ENCODE results near the gene ZNF235. TPM values are rescaled to one million over a fixed set of nuclear protein-coding genes. Genes with fewer than 3 reads are reported as not detected.

Gene ZNF235
- total RNA-seq, 1 donor from 2014 or later: 4.7 TPM

GRCh38 chr19:44303976-44304568 is 753 bp downstream of the ZNF235 start:
- DNase-seq (ENCODE audit: low read depth) (peak; percentile 18), FAIRE-seq (no peak)
- Histone ChIP-seq H3K27me3 (ENCODE audit: control insufficient read depth, insufficient read depth, low read length) (no peaks in the 10 kb centered on the region), H3K36me3 (ENCODE audit: control insufficient read depth, insufficient read depth, low read length) (peaks cover 2% of the 10 kb centered on the region), H3K4me3 (ENCODE audit: low read depth, low read length) (peak overlapping the region; percentile 72)
- TF ChIP-seq CTCF (IDR thresholded peaks at IDR 0.05; ENCODE audit: insufficient read depth, low read length, severe bottlenecking): no peak

GRCh38 chr19:44303320-44303719 is 1.5 kb downstream of the ZNF235 start:
- no peak for TF ChIP-seq CTCF (IDR thresholded peaks at IDR 0.05; ENCODE audit: insufficient read depth, low read length, severe bottlenecking)
- H3K4me3 ChIP-seq (ENCODE audit: low read depth, low read length): no peak overlapping the region
- H3K36me3 ChIP-seq (ENCODE audit: control insufficient read depth, insufficient read depth, low read length): peaks cover 5% of the 10 kb centered on the region
- H3K27me3 ChIP-seq (ENCODE audit: control insufficient read depth, insufficient read depth, low read length): no peaks in the 10 kb centered on the region
- FAIRE-seq (no peak), DNase-seq (ENCODE audit: low read depth) (no peak)

GRCh38 chr19:44284968-44285367 is 19.9 kb downstream of the ZNF235 start:
- DNase-seq (ENCODE audit: low read depth) (no peak), FAIRE-seq (no peak)
- peaks cover 1% of the 10 kb centered on the region for H3K36me3 ChIP-seq (ENCODE audit: control insufficient read depth, insufficient read depth, low read length)
- no peak for TF ChIP-seq CTCF (IDR thresholded peaks at IDR 0.05; ENCODE audit: insufficient read depth, low read length, severe bottlenecking)
- H3K4me3 ChIP-seq (ENCODE audit: low read depth, low read length): no peak overlapping the region
- no peaks in the 10 kb centered on the region for H3K27me3 ChIP-seq (ENCODE audit: control insufficient read depth, insufficient read depth, low read length)

GRCh38 chr19:44282846-44283245 is 22.0 kb downstream of the ZNF235 start:
- Histone ChIP-seq H3K27me3 (ENCODE audit: control insufficient read depth, insufficient read depth, low read length) (no peaks in the 10 kb centered on the region), H3K36me3 (ENCODE audit: control insufficient read depth, insufficient read depth, low read length) (peaks cover 1% of the 10 kb centered on the region), H3K4me3 (ENCODE audit: low read depth, low read length) (no peak overlapping the region)
- TF ChIP-seq CTCF (IDR thresholded peaks at IDR 0.05; ENCODE audit: insufficient read depth, low read length, severe bottlenecking): no peak
- DNase-seq (ENCODE audit: low read depth) (peak; percentile 79), FAIRE-seq (no peak)

- Histone ChIP-seq H3K36me3 (ENCODE audit: control insufficient read depth, insufficient read depth, low read length) (peaks cover 1% of the 10 kb centered on the region), H3K27me3 (ENCODE audit: control insufficient read depth, insufficient read depth, low read length) (no peaks in the 10 kb centered on the region), H3K4me3 (ENCODE audit: low read depth, low read length) (no peak overlapping the region)
- TF ChIP-seq CTCF (IDR thresholded peaks at IDR 0.05; ENCODE audit: insufficient read depth, low read length, severe bottlenecking): no peak
- no peak for FAIRE-seq
- DNase-seq (ENCODE audit: low read depth): no peak
Observed at GRCh38 chr19:44280916-44281315, 23.9 kb downstream of the ZNF235 start.

- H3K36me3 ChIP-seq (ENCODE audit: control insufficient read depth, insufficient read depth, low read length): peaks cover 1% of the 10 kb centered on the region
- peak; percentile 80 for DNase-seq (ENCODE audit: low read depth)
- H3K4me3 ChIP-seq (ENCODE audit: low read depth, low read length): no peak overlapping the region
- H3K27me3 ChIP-seq (ENCODE audit: control insufficient read depth, insufficient read depth, low read length): no peaks in the 10 kb centered on the region
- no peak for TF ChIP-seq CTCF (IDR thresholded peaks at IDR 0.05; ENCODE audit: insufficient read depth, low read length, severe bottlenecking)
- no peak for FAIRE-seq
Observed at GRCh38 chr19:44278181-44278690, 26.6 kb downstream of the ZNF235 start.
